DND-41 (cell line): Measurements from ENCODE around the gene SYNRG.

Experiments
- ATAC-seq: fragments of 200-7000 bp; cut with Tn5 transposase; 3 replicates; pipeline ENCODE4 v1.9.1; 2021; ENCODE audit warnings: low read depth; ENCODE audit not compliant: insufficient read depth
- DNase-seq: peaks from one replicate; pipeline ENCODE4 v3.0.0-alpha.2; 2020
- H2AFZ ChIP-seq: 2 replicates; pipeline ENCODE4 v1.6.0; 2012; ENCODE audit warnings: low read depth, low read length
- H3K27ac ChIP-seq: 2 replicates; pipeline ENCODE4 v1.5.1; 2012; ENCODE audit warnings: low read length, inconsistent platforms
- H3K27me3 ChIP-seq: fragments of 200-600 bp; sonication (generic); 2 replicates; pipeline ENCODE4 v1.6.0; 2012; ENCODE audit warnings: low read length, mild to moderate bottlenecking, inconsistent platforms; ENCODE audit not compliant: insufficient read depth, poor library complexity
- H3K36me3 ChIP-seq: 2 replicates; pipeline ENCODE4 v1.5.1; 2012; ENCODE audit warnings: low read length, inconsistent platforms; ENCODE audit not compliant: insufficient read depth
- H3K4me1 ChIP-seq: 2 replicates; pipeline ENCODE4 v1.5.1; 2012; ENCODE audit warnings: mild to moderate bottlenecking, low read length; ENCODE audit not compliant: insufficient read depth
- H3K4me2 ChIP-seq: 2 replicates; pipeline ENCODE4 v1.6.0; 2012; ENCODE audit warnings: mild to moderate bottlenecking, moderate library complexity, low read length, inconsistent platforms; ENCODE audit not compliant: insufficient read depth
- H3K4me3 ChIP-seq, 2 experiments: fragments of 200-600 bp in 1 of 2; shearing (Covaris generic) in 1 of 2; 2 replicates each; pipeline ENCODE4 v1.5.1; 2012 to 2016; ENCODE audit warnings: inconsistent platforms in 2 of 2, low read length in 2 of 2, mild to moderate bottlenecking in 2 of 2, low read depth in 1 of 2, moderate library complexity in 1 of 2
- H3K79me2 ChIP-seq: 2 replicates; pipeline ENCODE4 v1.6.0; 2012; ENCODE audit warnings: low read length, inconsistent platforms; ENCODE audit not compliant: insufficient read depth
- H3K9ac ChIP-seq: 2 replicates; pipeline ENCODE4 v1.6.0; 2012; ENCODE audit warnings: low read depth, mild to moderate bottlenecking, inconsistent platforms, low read length, moderate library complexity
- H3K9me3 ChIP-seq: 2 replicates; pipeline ENCODE4 v1.5.1; 2012; ENCODE audit warnings: low read length, moderate library complexity, mild to moderate bottlenecking, inconsistent platforms; ENCODE audit not compliant: insufficient read depth, severe bottlenecking
- H4K20me1 ChIP-seq: 2 replicates; pipeline ENCODE4 v1.6.0; 2012; ENCODE audit warnings: low read length; ENCODE audit not compliant: insufficient read depth
- EZH2 ChIP-seq: IDR thresholded peaks from 3 replicates; pipeline ENCODE4 v1.6.1; 2012; ENCODE audit warnings: borderline replicate concordance, low read depth, mild to moderate bottlenecking, moderate library complexity, low read length, inconsistent platforms; ENCODE audit not compliant: severe bottlenecking
- TF ChIP-seq, protein P1 (sequence below): IDR thresholded peaks from 2 replicates; pipeline ENCODE4 v1.5.1; 2012; ENCODE audit warnings: borderline replicate concordance, low read length, moderate library complexity, mild to moderate bottlenecking; ENCODE audit not compliant: poor library complexity, severe bottlenecking; ENCODE audit errors: extremely low read depth

SYNRG gene

DNA sequence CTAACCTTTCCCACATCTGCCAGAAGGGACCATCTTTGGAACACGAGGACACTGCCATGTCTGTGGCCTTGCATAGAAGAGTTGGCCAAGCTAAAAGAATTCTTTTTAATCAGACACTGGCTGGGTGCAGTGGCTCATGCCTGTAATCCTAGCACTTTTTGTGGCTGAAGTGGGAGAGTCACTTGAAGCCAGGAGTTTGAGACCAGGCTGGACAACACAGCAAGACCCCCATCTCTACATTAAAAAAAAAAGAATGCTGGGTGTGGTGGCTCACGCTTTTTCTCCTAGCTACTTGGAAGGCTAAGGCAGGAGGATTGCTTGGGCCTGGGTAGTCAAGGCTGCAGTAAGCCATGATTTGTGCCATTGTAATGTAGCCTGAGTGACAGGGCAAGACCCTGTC is 128.8 kb downstream of the SYNRG start:
- peaks cover 8% of the 10 kb centered on the region; the same call in 1 of the 2 replicates for H3K4me1 ChIP-seq
- H3K9me3 ChIP-seq: no peaks in the 10 kb centered on the region
- H4K20me1 ChIP-seq: no peaks in the 10 kb centered on the region
- H3K36me3 ChIP-seq: peaks cover 45% of the 10 kb centered on the region
- TF ChIP-seq EZH2: no peak
- TF ChIP-seq, protein P1, sequence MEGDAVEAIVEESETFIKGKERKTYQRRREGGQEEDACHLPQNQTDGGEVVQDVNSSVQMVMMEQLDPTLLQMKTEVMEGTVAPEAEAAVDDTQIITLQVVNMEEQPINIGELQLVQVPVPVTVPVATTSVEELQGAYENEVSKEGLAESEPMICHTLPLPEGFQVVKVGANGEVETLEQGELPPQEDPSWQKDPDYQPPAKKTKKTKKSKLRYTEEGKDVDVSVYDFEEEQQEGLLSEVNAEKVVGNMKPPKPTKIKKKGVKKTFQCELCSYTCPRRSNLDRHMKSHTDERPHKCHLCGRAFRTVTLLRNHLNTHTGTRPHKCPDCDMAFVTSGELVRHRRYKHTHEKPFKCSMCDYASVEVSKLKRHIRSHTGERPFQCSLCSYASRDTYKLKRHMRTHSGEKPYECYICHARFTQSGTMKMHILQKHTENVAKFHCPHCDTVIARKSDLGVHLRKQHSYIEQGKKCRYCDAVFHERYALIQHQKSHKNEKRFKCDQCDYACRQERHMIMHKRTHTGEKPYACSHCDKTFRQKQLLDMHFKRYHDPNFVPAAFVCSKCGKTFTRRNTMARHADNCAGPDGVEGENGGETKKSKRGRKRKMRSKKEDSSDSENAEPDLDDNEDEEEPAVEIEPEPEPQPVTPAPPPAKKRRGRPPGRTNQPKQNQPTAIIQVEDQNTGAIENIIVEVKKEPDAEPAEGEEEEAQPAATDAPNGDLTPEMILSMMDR: no peak
- H3K79me2 ChIP-seq: no peaks in the 10 kb centered on the region
- DNase-seq (no peak), ATAC-seq (no peak)
- H3K27me3 ChIP-seq: no peaks in the 10 kb centered on the region
- no peak overlapping the region for H3K4me3 ChIP-seq
- no peak overlapping the region for H3K27ac ChIP-seq
- no peak overlapping the region for H3K9ac ChIP-seq
- no peak overlapping the region for H2AFZ ChIP-seq
- no peak overlapping the region for H3K4me2 ChIP-seq

DNA sequence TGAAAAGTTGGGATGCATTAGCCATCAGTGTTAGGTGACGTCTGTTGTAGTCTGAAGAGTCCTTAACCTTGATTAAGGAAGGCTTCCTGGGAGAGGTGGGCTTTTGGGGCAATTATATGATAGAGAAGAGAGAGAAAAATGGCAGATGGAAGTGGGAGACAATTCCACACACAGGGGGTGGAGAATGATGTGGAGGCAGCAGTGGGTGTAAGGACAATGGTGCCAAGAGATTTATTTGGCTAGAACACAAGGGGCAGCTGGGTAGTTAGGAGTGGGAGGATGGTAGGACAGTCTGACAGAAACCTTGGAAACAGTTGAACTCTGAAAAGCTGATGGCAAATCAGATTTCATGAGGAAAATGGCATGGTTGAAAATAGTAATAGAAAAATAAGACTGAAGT is 130.2 kb downstream of the SYNRG start:
- Histone ChIP-seq H4K20me1 (no peaks in the 10 kb centered on the region), H3K27ac (no peak overlapping the region), H3K36me3 (peaks cover 57% of the 10 kb centered on the region), H3K79me2 (no peaks in the 10 kb centered on the region), H3K9me3 (no peaks in the 10 kb centered on the region), H3K9ac (no peak overlapping the region), H3K4me2 (no peak overlapping the region), H2AFZ (no peak overlapping the region), H3K4me1 (peaks cover 8% of the 10 kb centered on the region; the same call in 1 of the 2 replicates), H3K27me3 (no peaks in the 10 kb centered on the region), H3K4me3 (no peak overlapping the region)
- ATAC-seq (no peak), DNase-seq (no peak)
- TF ChIP-seq, protein P1: no peak
- no peak for TF ChIP-seq EZH2

DNA sequence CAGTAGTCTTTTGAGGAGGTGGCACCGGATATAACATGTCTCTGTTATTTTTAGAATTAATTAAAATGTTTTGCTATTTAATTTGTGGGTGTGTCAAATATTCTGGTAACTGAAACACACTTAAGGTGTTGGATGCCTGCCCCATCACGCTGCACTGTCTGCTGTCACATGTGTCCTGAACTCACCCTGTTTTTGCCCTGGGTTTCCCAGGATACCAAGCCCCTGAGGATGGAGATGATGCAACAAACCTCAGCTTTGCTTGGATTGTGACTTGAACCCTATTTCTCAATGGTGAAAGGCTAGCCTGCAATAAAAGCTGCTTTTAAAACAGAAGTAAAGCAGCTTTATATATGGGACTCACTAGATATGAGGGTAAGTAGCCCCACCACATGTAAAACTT is 131.0 kb downstream of the SYNRG start:
- DNase-seq: no peak
- Histone ChIP-seq H3K9ac (no peak overlapping the region), H3K27ac (no peak overlapping the region), H3K36me3 (peaks cover 66% of the 10 kb centered on the region), H3K79me2 (no peaks in the 10 kb centered on the region), H2AFZ (no peak overlapping the region), H3K4me1 (peaks cover 4% of the 10 kb centered on the region; the same call in 1 of the 2 replicates), H3K9me3 (no peaks in the 10 kb centered on the region), H3K4me2 (no peak overlapping the region), H3K4me3 (no peak overlapping the region), H3K27me3 (no peaks in the 10 kb centered on the region), H4K20me1 (no peaks in the 10 kb centered on the region)
- TF ChIP-seq EZH2: no peak
- TF ChIP-seq, protein P1: no peak
- ATAC-seq: no peak
